ENCODE measurements around the gene CHL1. TPM values are rescaled to one million over a fixed set of nuclear protein-coding genes. Genes with fewer than 3 reads are reported as not detected.

Gene CHL1
- total RNA-seq, 1 donor from 2014 or later, result 7.4 TPM

GRCh38 chr3:295166-295565 lies 98.6 kb downstream of the CHL1 start:
- peaks cover 47% of the 10 kb centered on the region for H3K4me1 Mint-ChIP-seq
- intact Hi-C loops (cut with micrococcal nuclease), result no loop called here
- TF ChIP-seq CTCF (IDR thresholded peaks at IDR 0.05), result no peak
- no peaks in the 10 kb centered on the region for H3K27me3 Mint-ChIP-seq
- H3K9me3 Mint-ChIP-seq, result peaks cover 3% of the 10 kb centered on the region
- no peak overlapping the region for H3K27ac Mint-ChIP-seq
- CTCF ChIA-PET, result no interaction called here
- POLR2A ChIA-PET, result no interaction called here
- DNase-seq (no peak), ATAC-seq (ENCODE audit: low read depth) (no peak)
- H3K4me3 Mint-ChIP-seq, result no peak overlapping the region
- peaks cover 3% of the 10 kb centered on the region for H3K36me3 Mint-ChIP-seq (ENCODE audit: low read depth)

DNA sequence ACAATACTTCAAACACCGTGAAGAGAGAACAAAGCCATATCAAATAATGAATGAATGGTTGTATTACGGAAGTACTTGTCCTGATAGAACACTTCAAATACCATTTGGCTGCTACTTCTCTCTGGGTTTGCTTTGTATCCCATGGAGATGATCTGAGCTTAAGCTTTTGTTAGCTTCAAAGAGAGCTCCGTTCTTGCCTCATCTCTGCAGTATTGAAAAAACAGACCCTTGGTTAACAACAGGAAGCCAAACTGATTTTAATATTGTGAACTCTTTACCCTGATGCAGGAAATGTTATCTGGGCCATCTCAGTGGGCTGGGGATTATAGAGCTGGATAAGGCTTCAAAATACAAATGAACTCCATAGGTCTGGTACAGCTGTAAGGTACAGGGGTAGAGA lies 101.0 kb downstream of the CHL1 start:
- DNase-seq (no peak), ATAC-seq (ENCODE audit: low read depth) (no peak)
- peak overlapping the region; percentile 20 for H3K27ac Mint-ChIP-seq
- ChIA-PET CTCF (interaction anchor here (1.4 kb wide), 1 partner anchor 57 kb away, joined by 4 read pairs; no protein-coding TSS in a partner anchor), POLR2A (interaction anchor here (0.7 to 1.1 kb wide), 3 partner anchors 9 to 27 kb away, joined by 3 to 6 read pairs (median 3); no protein-coding TSS in a partner anchor)
- H3K9me3 Mint-ChIP-seq, result peaks cover 3% of the 10 kb centered on the region
- TF ChIP-seq CTCF (IDR thresholded peaks at IDR 0.05), result no peak
- intact Hi-C loops (cut with micrococcal nuclease), result no loop called here
- H3K36me3 Mint-ChIP-seq (ENCODE audit: low read depth), result peaks cover 3% of the 10 kb centered on the region
- H3K27me3 Mint-ChIP-seq, result no peaks in the 10 kb centered on the region
- no peak overlapping the region for H3K4me3 Mint-ChIP-seq
- peaks cover 38% of the 10 kb centered on the region for H3K4me1 Mint-ChIP-seq

- intact Hi-C loops (cut with micrococcal nuclease), result no loop called here
Measured at GRCh38 chr3:299590-300301, 103.2 kb downstream of the CHL1 start.

DNA sequence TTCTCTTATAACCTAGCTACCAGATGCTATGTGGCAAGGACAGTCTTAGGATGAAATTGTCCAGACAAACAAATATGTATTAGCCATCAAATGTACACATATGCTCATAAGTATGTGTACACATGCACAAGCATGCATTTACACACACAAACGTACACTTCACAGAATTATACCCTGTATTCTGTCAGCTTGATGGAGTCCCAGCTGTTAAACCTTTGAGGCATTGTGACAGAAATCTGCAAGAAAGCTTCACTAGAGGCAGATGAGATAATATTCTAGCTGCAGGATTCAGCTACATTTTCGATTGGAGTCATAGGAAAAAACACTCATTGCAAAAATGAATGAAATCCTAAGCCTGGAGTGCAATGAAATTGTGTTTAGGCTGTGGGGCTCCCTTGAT lies 110.6 kb downstream of the CHL1 start:
- H3K27me3 Mint-ChIP-seq, result no peaks in the 10 kb centered on the region
- peaks cover 8% of the 10 kb centered on the region for H3K4me1 Mint-ChIP-seq
- CTCF ChIA-PET, result no interaction called here

More at GRCh38 chr3:299590-300301, 103.2 kb downstream of the CHL1 start:
- Mint-ChIP-seq H3K27me3 (no peaks in the 10 kb centered on the region), H3K27ac (no peak overlapping the region), H3K4me3 (no peak overlapping the region), H3K4me1 (peaks cover 35% of the 10 kb centered on the region), H3K9me3 (no peaks in the 10 kb centered on the region), H3K36me3 (ENCODE audit: low read depth) (no peaks in the 10 kb centered on the region)
- ChIA-PET POLR2A (no interaction called here), CTCF (no interaction called here)
- no peak for TF ChIP-seq CTCF (IDR thresholded peaks at IDR 0.05)
- ATAC-seq (ENCODE audit: low read depth) (no peak), DNase-seq (no peak)

More for the DNA sequence above, 110.6 kb downstream of the CHL1 start:
- intact Hi-C loops (cut with micrococcal nuclease), result no loop called here
- H3K27ac Mint-ChIP-seq, result no peak overlapping the region
- TF ChIP-seq CTCF (IDR thresholded peaks at IDR 0.05), result no peak
- no peak for ATAC-seq (ENCODE audit: low read depth)
- POLR2A ChIA-PET, result no interaction called here
- no peak overlapping the region for H3K4me3 Mint-ChIP-seq
- H3K9me3 Mint-ChIP-seq, result no peaks in the 10 kb centered on the region
- no peak for DNase-seq
- H3K36me3 Mint-ChIP-seq (ENCODE audit: low read depth), result no peaks in the 10 kb centered on the region

Data from activated B cell treated with CpG ODN at 0.5 μM for 24 hours (primary cell).